C4-2B (cell line): Measurements from ENCODE around the gene STXBP2.

Experiments used
- ZFX ChIP-seq: fragments of 450-650 bp; IDR thresholded peaks from 2 replicates; pipeline ENCODE4 v1.6.1; 2017
- TF ChIP-seq, protein P1 (sequence below): fragments of 450-650 bp; conservative IDR thresholded peaks from 2 replicates; pipeline ENCODE4 v1.5.1; 2017; ENCODE audit warnings: mild to moderate bottlenecking

DNA sequence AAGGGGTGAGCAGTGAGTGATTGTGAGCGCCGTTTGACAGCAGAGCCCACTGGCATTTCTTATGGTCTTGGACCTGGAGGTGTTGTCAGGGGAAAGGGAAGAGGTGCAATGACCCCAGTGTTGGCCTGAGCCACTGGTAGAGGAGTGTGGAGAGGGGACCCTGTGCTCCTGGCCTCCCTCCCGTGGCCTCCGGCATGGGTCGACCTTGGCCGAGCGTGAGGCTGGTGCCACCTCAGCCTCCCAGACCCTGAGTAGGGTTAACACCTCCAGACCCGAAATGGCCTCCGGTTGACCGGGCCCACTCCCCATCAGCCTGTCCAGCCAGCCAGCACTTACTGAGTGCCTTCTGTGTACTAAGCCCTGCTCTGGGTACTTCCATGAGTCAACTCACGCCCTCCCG is 50.3 kb downstream of the STXBP2 start:
- TF ChIP-seq, protein P1, sequence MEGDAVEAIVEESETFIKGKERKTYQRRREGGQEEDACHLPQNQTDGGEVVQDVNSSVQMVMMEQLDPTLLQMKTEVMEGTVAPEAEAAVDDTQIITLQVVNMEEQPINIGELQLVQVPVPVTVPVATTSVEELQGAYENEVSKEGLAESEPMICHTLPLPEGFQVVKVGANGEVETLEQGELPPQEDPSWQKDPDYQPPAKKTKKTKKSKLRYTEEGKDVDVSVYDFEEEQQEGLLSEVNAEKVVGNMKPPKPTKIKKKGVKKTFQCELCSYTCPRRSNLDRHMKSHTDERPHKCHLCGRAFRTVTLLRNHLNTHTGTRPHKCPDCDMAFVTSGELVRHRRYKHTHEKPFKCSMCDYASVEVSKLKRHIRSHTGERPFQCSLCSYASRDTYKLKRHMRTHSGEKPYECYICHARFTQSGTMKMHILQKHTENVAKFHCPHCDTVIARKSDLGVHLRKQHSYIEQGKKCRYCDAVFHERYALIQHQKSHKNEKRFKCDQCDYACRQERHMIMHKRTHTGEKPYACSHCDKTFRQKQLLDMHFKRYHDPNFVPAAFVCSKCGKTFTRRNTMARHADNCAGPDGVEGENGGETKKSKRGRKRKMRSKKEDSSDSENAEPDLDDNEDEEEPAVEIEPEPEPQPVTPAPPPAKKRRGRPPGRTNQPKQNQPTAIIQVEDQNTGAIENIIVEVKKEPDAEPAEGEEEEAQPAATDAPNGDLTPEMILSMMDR = no peak
- TF ChIP-seq ZFX = no peak
